Neuron (in vitro differentiated cells): Measurements from ENCODE around the gene FLOT1.

Experiments used
- H2AFZ ChIP-seq: one replicate; pipeline ENCODE4 v1.6.1; 2013; ENCODE audit warnings: low read depth, mild to moderate bottlenecking, inconsistent platforms, low read length, moderate library complexity
- H3K27me3 ChIP-seq: one replicate; pipeline ENCODE4 v1.6.1; 2013; ENCODE audit warnings: low read length; ENCODE audit not compliant: insufficient read depth
- H3K36me3 ChIP-seq: one replicate; pipeline ENCODE4 v1.6.1; 2013; ENCODE audit warnings: low read length; ENCODE audit not compliant: insufficient read depth
- H3K4me1 ChIP-seq: one replicate; pipeline ENCODE4 v1.6.1; 2013; ENCODE audit warnings: low read length; ENCODE audit not compliant: insufficient read depth
- H3K4me3 ChIP-seq: 2 replicates; pipeline ENCODE4 v1.5.1; 2013; ENCODE audit warnings: mild to moderate bottlenecking, low read length, moderate library complexity
- H3K9me3 ChIP-seq: one replicate; pipeline ENCODE4 v1.6.1; 2013; ENCODE audit warnings: low read length

Gene FLOT1

DNA sequence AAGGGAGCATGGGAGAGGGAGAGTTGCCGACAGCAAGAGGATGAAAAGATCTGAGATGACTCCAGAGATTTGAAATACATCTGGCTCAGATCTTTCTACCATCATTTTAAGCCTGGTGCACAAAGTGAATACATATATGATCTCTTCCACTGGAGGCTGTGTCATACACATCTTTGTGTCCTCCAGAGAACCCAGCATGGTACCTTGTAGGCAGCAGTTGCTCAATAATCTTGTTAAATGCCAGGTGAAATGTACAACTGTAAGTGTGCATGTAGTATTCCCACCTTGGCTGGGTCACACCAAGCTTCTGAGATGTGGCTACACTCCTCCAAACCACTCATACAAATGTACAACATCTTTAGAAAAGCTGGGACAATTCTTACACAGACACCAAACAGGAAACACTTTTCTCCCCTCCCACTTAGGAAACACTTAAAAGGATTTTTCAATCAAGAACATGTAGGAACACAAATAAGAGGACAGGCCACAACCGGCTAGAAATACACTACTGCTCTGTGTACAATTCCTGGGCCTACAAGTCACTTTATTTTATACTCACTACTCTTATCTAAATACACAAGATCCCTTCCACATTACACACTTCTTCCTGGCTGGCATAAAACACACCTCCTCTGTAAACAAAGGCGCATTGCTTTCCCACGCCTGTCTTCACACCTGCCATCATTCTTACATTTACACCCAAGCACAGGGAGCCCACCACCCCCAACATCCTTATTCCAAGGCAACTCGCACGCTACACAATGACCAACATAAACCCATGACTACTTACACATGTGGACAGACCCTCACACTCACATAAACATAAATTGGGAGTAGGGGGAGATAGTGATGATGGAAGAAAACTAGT, 5.6 kb upstream of the FLOT1 start:
- H3K9me3 ChIP-seq, result no peaks in the 10 kb centered on the region
- peaks cover 9% of the 10 kb centered on the region for H3K4me1 ChIP-seq
- H3K36me3 ChIP-seq, result no peaks in the 10 kb centered on the region
- no peak overlapping the region for H2AFZ ChIP-seq
- no peak overlapping the region for H3K4me3 ChIP-seq
- H3K27me3 ChIP-seq, result no peaks in the 10 kb centered on the region

DNA sequence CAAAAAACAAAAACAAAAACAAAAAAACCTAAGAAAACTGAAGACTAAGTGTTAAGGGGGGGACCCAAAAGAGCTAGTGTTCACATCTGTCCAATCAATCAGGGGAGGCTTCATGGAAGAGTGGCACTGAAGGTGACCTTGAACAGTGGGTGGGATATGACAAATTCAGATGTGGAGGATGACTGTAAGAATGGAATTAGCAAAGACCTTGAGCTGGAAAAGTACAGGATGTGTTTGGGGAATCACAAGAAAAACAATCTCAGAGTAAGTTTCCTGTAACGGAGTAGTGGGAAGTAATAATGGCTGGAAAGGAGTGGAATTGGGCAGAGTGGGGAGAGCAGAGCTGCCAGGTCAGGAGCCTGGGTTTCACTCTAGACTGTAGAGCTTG, 4.8 kb upstream of the FLOT1 start:
- Histone ChIP-seq H3K9me3 (no peaks in the 10 kb centered on the region), H3K4me3 (no peak overlapping the region), H2AFZ (no peak overlapping the region), H3K36me3 (no peaks in the 10 kb centered on the region), H3K4me1 (peaks cover 9% of the 10 kb centered on the region), H3K27me3 (no peaks in the 10 kb centered on the region)

DNA sequence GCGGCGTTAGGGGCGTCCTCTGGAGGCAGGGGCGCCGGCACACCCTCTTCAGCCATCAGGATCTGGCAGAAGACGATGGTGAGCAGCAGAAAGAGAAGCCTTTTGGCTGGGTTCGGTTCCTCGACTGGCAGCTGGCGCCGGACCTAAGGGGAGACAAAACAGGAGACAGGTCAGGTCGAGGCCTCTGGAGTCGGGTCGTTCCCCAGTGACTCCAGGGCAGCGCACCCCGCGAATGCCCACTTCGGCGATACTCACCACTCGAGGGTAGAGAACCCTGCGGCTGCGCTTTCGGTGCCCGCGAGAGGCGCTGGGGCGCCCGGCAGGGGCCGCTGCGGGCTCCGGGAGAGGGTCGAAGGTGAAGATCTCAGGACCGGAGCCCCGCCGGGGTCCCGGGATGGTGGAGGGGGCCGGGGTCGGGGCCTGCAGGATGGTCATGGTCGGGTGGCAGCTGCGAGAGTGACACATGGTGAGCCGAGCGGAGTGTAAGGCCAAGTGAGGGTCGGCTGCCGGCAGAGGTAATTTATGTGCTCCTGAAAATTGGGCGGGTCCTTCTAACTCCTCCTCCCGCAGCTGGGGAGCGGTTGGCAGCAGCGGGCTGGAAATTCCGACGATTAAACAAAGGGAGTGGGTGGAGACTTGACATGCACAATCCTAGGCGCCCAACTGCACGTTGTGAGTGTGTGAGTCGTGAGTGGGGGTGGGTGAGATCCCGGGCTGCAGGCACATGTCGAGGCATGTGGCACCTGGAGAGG, 1.7 kb upstream of the FLOT1 start, which contains the start of gene IER3:
Gene IER3, minus strand, starts transcription at position 494 of the 752 bp plus-strand sequence. Its CDS starts 29 bp downstream, at position 465.
- Histone ChIP-seq H2AFZ (peak within 1 kb of the TSS; percentile 84), H3K4me3 (peak within 1 kb of the TSS; percentile 91), H3K27me3 (no peaks in the 10 kb centered on the region), H3K36me3 (peaks cover 19% of the 10 kb centered on the region), H3K9me3 (no peaks in the 10 kb centered on the region), H3K4me1 (peaks cover 21% of the 10 kb centered on the region)

DNA sequence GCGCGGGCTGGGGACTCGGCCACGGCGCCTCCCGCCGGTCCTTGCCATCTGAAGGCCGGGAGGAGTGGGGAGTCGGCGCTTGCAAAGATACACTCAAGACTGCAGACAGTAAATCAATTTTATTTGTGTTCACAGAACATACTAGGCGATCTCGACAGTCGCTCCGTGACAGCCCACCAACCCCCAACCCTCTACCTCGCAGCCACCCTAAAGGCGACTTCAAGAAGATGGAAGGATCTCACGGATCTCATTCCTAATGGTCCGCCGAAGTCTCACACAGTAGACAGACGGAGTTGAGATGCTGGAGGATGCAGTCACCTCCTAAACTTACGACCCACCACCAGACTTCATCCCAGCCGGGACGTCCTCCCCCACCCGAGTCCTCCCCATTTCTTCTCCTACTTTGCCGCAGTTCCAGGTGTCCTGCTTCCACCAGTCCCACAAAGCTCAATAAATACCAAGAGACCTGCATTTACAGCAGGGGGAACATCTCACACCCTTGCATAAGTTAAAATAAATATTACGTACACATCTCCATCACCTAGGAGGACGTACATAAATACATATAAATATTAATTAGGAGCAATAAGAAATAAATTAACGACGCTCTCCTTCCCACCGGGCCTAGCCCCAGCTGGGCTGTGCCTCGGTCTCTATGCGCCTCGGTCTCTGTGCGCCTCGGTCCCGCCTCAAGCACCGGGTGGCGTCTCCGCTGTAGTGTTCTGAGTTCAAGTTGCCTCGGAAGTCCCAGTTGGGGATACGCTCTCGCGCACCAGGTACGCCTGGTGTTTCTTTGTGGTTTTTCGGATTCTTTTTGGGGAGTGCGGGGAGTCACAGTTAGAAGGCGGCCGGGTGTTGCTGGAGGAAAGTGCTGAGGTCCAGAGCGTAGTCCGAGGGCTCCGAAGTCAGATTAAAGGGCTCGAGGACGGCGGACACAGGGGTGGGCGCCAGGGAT, 889 bp upstream of the FLOT1 start:
- Histone ChIP-seq H3K4me3 (peak overlapping the region; percentile 91), H3K9me3 (no peaks in the 10 kb centered on the region), H2AFZ (peak overlapping the region; percentile 84), H3K4me1 (peaks cover 21% of the 10 kb centered on the region), H3K36me3 (peaks cover 26% of the 10 kb centered on the region), H3K27me3 (no peaks in the 10 kb centered on the region)

DNA sequence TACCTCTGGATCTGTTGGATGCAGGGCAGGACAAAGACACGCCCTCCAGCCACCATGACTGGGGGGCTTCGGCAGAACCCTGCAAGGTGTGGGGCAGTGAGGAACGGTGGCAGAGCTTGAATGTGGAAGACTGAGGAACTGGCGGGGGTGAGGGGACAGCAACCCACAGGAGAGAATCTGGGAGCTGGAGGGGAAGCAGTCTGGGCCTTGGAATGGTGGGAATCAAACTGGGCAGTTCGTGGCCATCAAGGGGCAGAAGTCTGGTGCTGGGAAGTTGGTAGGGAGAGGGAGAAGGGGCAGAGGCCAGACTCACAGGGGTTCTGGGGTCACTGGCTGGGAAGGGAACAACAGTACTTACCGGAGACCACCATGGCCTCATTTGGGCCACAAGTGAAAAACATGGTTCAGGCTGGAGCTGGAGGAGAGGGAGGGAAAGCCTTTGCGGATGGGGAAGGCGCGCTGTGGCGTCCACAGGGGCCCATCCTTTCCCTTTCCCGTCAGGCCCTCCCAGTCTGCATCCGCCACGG, 635 bp downstream of the FLOT1 start:
- Histone ChIP-seq H3K36me3 (peaks cover 40% of the 10 kb centered on the region), H2AFZ (peak overlapping the region; percentile 84), H3K4me1 (peaks cover 21% of the 10 kb centered on the region), H3K27me3 (no peaks in the 10 kb centered on the region), H3K9me3 (no peaks in the 10 kb centered on the region), H3K4me3 (peak overlapping the region; percentile 91)

DNA sequence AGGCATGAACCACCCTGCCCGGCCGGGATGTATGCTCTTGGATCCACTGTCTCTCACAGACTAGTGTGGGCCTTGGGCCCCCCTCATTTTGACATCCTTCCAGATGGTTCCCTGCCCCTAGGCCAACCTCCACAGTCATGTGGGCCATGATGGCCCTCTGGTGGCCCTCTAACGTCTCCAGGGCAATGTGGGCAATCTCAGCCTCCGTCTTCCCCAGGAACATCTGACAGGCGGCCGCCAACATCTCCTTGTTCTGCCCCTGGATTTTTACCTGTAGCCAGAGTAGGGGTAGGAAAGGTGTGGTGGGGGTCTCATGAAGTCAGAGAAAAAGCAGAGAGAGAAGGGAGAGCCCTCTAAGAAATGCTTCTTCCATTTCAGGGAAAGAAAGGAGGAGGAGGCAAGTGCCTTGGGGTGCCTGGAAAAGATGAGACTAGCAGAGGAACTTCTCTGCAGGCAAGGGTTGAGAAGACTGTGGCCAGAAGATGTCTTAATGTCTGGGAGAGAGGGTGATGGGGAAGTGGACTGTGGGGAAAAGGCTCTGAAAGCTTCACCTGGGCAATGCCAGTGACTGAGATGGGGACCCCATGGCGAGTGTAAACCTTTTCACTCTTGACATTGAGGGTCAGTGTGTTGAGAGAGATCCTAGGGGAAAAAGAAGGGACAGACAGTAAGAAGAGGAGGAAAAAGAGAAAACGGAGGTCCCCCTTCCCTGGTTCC, 1.3 kb downstream of the FLOT1 start:
- Histone ChIP-seq H2AFZ (no peak overlapping the region), H3K9me3 (no peaks in the 10 kb centered on the region), H3K36me3 (peaks cover 44% of the 10 kb centered on the region), H3K27me3 (no peaks in the 10 kb centered on the region), H3K4me3 (peak overlapping the region; percentile 91), H3K4me1 (peaks cover 21% of the 10 kb centered on the region)

DNA sequence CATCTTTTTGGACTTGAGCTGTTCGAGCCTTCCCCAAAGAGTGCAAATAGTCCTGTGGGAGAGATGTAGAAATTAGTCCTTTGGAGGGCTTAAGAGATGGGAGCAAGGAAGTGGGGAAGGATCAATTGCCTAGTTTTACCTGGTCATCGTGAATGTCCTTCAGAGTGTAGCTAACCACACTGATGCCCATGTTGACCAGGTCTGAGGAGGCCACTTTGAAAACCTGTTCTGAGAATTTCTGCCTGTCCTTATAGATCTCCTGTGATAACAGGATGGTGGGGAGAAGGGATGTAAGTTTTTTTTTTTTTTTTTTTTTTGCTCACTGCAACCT, 2.0 kb downstream of the FLOT1 start:
- Histone ChIP-seq H3K9me3 (no peaks in the 10 kb centered on the region), H3K36me3 (peaks cover 51% of the 10 kb centered on the region), H2AFZ (no peak overlapping the region)

DNA sequence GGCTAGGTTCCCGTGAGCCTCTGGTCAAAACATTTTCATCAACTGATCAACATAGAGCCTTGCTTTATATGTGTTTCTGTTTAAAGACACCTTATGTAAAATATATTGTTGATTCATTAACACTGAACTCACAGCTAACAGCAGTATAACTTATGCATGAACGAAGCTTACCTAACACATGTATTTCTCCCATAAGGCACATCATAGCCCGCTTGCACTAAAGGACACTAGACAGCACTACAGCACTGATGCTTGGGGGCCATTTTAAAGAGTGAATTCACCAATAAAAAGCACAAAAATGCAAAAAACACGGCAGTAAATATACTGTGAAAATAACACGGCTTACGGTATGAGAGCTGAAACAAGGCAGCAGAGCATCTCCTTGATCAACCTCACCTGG, 4.0 kb downstream of the FLOT1 start:
- H3K9me3 ChIP-seq, result no peaks in the 10 kb centered on the region
- H3K36me3 ChIP-seq, result peaks cover 62% of the 10 kb centered on the region
- no peaks in the 10 kb centered on the region for H3K27me3 ChIP-seq
- H2AFZ ChIP-seq, result no peak overlapping the region
- H3K4me1 ChIP-seq, result peaks cover 12% of the 10 kb centered on the region
- no peak overlapping the region for H3K4me3 ChIP-seq

More for the DNA sequence above, 2.0 kb downstream of the FLOT1 start:
- H3K4me3 ChIP-seq, result no peak overlapping the region
- H3K4me1 ChIP-seq, result peaks cover 21% of the 10 kb centered on the region
- H3K27me3 ChIP-seq, result no peaks in the 10 kb centered on the region

DNA sequence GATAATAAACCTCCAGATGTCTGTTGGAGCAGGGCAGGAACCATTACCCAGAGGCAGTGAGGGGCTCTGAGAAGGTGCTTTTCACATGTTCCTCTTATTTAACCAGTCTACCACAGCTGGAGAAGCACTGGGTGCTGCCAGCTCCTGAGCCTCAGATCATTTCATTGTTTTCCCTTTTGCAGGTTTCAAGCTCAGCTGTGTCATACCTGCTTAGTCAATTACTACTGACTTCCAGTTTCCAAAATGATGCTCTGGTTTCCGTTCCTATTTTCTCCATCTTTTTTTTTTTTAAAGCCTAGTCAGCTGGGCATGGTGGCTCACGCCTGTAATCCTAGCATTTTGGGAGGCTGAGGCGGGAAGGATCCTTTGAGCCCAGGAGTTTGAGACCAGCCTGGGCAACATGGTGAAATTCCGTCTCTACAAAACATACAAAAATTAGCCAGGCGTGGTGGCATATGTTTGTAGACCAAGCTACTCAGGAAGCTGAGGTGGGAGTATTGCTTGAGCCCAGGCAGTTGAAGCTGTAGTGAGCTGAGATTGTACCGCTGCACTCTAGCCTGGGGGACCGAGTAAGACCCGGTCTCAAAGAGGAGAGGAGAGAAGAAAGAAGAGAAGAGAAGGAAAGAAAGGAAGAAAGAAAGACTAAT, 6.7 kb downstream of the FLOT1 start:
- Histone ChIP-seq H3K9me3 (no peaks in the 10 kb centered on the region), H3K4me1 (no peaks in the 10 kb centered on the region), H3K36me3 (peaks cover 72% of the 10 kb centered on the region), H3K4me3 (no peak overlapping the region), H2AFZ (no peak overlapping the region), H3K27me3 (no peaks in the 10 kb centered on the region)

DNA sequence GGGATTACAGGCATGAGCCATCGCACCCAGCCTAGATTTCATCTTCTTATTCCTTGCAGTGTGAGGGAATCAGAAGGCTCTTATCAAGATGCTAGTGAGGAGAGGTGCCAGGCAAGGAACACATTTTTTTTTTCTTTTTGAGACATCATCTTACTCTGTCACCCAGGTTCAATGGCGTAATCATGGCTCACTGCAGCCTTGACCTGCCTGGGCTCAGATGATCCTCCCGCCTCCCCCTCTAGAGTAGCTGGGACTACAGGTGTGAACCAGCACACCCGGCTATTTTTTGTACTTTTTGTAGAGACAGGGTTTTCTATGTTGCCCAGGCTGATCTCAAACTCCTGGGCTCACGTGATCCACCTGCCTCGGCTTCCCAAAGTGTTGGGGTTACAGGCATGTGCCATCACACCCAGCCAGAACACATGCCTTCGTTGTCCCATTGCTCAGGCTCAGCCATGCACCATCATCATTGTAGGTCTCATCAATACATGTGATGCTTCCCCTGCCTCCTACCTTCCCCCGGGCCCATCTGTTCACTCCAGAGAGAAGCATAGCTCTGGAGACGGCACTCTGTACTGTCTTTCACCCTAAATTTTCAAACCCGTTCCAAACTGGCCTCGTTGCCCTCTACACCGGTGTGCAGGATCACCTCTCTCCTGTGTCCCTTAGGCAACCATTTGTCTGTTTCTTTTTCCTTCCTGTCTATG, 10.1 kb downstream of the FLOT1 start:
- Histone ChIP-seq H3K4me1 (no peaks in the 10 kb centered on the region), H3K4me3 (no peak overlapping the region), H3K9me3 (no peaks in the 10 kb centered on the region), H3K36me3 (peaks cover 66% of the 10 kb centered on the region), H3K27me3 (no peaks in the 10 kb centered on the region), H2AFZ (no peak overlapping the region)

DNA sequence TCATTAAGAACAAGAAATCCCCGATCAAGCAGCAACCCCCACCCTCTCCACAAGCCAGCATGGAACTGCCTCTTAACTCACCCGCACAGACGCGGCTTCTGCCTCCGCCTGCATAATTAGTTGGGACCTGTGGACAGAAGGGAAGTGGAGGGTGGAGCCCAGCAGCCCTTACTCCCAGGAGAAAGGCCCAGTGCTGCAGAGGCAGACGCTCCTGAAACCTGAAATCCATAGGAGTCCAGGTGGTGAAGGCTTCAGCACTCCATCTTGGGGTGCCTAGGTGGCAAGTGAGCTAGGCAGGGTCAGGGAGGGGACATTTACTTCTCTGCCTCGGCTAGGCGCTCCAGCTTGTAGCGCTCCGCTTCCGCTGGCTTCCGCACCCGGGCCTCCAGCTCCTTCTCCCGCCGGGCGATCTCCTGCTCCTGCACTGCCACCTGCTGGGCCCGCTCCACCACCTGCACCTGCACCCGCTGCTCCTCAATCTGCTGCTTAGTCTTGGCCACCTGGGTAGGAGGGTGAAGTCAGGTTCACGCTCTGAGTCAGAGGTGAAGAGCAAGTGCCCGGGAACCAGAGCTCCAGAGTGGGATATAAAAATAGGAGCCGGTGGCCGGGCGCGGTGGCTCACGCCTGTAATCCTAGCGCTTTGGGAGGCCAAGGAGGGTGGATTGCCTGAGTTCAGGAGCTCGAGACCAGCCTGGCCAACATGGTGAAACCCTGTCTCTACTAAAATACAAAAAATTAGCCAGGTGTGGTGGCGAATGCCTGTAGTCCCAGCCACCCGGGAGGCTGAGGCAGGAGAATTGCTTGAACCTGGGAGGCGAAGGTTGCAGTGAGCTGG, 11.7 kb downstream of the FLOT1 start:
- no peaks in the 10 kb centered on the region for H3K9me3 ChIP-seq
- no peaks in the 10 kb centered on the region for H3K27me3 ChIP-seq
- H2AFZ ChIP-seq, result no peak overlapping the region
- no peaks in the 10 kb centered on the region for H3K4me1 ChIP-seq
- no peak overlapping the region for H3K4me3 ChIP-seq
- peaks cover 57% of the 10 kb centered on the region for H3K36me3 ChIP-seq
